Sigmoid colon (tissue), 4 donors: ENCODE measurements around the gene HOXA13.

Experiments used
- CTCF ChIP-seq, 4 experiments: fragments of 450-650 bp in 3 of 4; fragments of 200-600 bp in 1 of 4; IDR thresholded peaks; one replicate each; pipeline ENCODE4 v1.5.1; 2016 to 2019; ENCODE audit warnings: antibody characterized with exemption in 4 of 4, mild to moderate bottlenecking in 3 of 4, moderate library complexity in 2 of 4
- EP300 ChIP-seq, 4 donors: sonication (generic); formaldehyde crosslinking; IDR thresholded peaks; one replicate each; pipeline ENCODE4 v1.6.1; 2017; ENCODE audit warnings: antibody characterized with exemption in 4 of 4
- POLR2A ChIP-seq, 2 donors: fragments of 450-650 bp; IDR thresholded peaks; one replicate each; pipeline ENCODE4 v1.6.1; 2016; ENCODE audit warnings: antibody characterized with exemption in 2 of 2, mild to moderate bottlenecking in 2 of 2, moderate library complexity in 2 of 2
- POLR2AphosphoS5 ChIP-seq, 4 donors: sonication (generic); formaldehyde crosslinking; IDR thresholded peaks; one replicate each; pipeline ENCODE4 v1.6.1; 2017; ENCODE audit warnings: antibody characterized with exemption in 4 of 4

- TF ChIP-seq CTCF (IDR thresholded peaks at IDR 0.05) (no peak), POLR2A (IDR thresholded peaks at IDR 0.05) (peak; percentile 70 to 86), POLR2AphosphoS5 (IDR thresholded peaks at IDR 0.05) (peak; percentile 82 to 93 (median 90)), EP300 (IDR thresholded peaks at IDR 0.05) (peak in 1 of 4 donors; percentile 73)
Observed at GRCh38 chr7:27172823-27173510, 26.9 kb downstream of the HOXA13 start.
